Brain pericyte (primary cell): ENCODE results near the gene GNRH2.
"Not testable (repeated sequence)": the region's sequence is repeated elsewhere in the genome, so short reads cannot be mapped to it uniquely, and the experiment has no call there.

Experiments
- DNase-seq: peaks from one replicate; pipeline ENCODE4 v3.0.0-alpha.2; 2012; ENCODE audit warnings: low read depth, low spot score

GNRH2 gene

GRCh38 chr20:3043322-3043721 is at the start of gene GNRH2:
TSS of gene GNRH2 (plus strand) at chr20:3043622. CDS start at chr20:3044415, 793 bp downstream.
- DNase-seq: no peak

GRCh38 chr20:2995796-2996195 is 47.6 kb upstream of the GNRH2 start:
- DNase-seq: no peak

- DNase-seq: no peak
Observed at GRCh38 chr20:2998728-2999127, 44.7 kb upstream of the GNRH2 start.

GRCh38 chr20:3000852-3001523 is 42.4 kb upstream of the GNRH2 start:
- DNase-seq: no peak

GRCh38 chr20:3003416-3003815 is 40.0 kb upstream of the GNRH2 start:
- DNase-seq: no peak

GRCh38 chr20:3010985-3011723 is 32.3 kb upstream of the GNRH2 start:
- no peak for DNase-seq

GRCh38 chr20:3011752-3012151 is 31.7 kb upstream of the GNRH2 start:
- no peak for DNase-seq

GRCh38 chr20:3013771-3014170 is 29.7 kb upstream of the GNRH2 start:
- DNase-seq: no peak

GRCh38 chr20:3014179-3014578 is 29.2 kb upstream of the GNRH2 start:
- no peak for DNase-seq

GRCh38 chr20:3014662-3015061 is 28.8 kb upstream of the GNRH2 start:
- DNase-seq: no peak

GRCh38 chr20:3015302-3015701 is 28.1 kb upstream of the GNRH2 start:
- DNase-seq: not testable (repeated sequence)

GRCh38 chr20:3021327-3021726 is 22.1 kb upstream of the GNRH2 start:
- DNase-seq: no peak

GRCh38 chr20:3021777-3022176 is 21.6 kb upstream of the GNRH2 start:
- DNase-seq: no peak

- not testable (repeated sequence) for DNase-seq
Observed at GRCh38 chr20:3022559-3023490, 20.6 kb upstream of the GNRH2 start.

- DNase-seq: no peak
Observed at GRCh38 chr20:3027987-3028386, 15.4 kb upstream of the GNRH2 start.

GRCh38 chr20:3031524-3032147 is 11.8 kb upstream of the GNRH2 start:
- DNase-seq: no peak

GRCh38 chr20:3032624-3033023 is 10.8 kb upstream of the GNRH2 start:
- no peak for DNase-seq

- no peak for DNase-seq
Observed at GRCh38 chr20:3037654-3038053, 5.8 kb upstream of the GNRH2 start.

GRCh38 chr20:3038454-3038853 is 5.0 kb upstream of the GNRH2 start:
- DNase-seq: no peak

GRCh38 chr20:3039426-3039825 is 4.0 kb upstream of the GNRH2 start:
- no peak for DNase-seq

- DNase-seq: no peak
Observed at GRCh38 chr20:3040086-3040485, 3.3 kb upstream of the GNRH2 start.
